KBM-7 (cell line): Measurements from ENCODE around the gene PPP4R4.

Source experiments
- DNase-seq: peaks from one replicate; pipeline ENCODE4 v3.0.0-alpha.2; 2015
- in situ Hi-C: fragments of 300-500 bp; cut with MboI; formaldehyde crosslinking; loops from 2 replicates; pipeline ENCODE4 v1.14.3; 2020; ENCODE audit warnings: low sequenced_read_pairs, low pct_unique_long_range_greater_than_20kb, mixed read lengths

The PPP4R4 gene

GRCh38 chr14:94322648-94323570 is 148.8 kb downstream of the PPP4R4 start, which contains the start of gene SERPINA6:
Gene SERPINA6, minus strand, starts transcription at chr14:94323336. Its CDS starts 8,688 bp downstream, at chr14:94314648.
- in situ Hi-C loops: no loop called here
- DNase-seq: no peak

DNA sequence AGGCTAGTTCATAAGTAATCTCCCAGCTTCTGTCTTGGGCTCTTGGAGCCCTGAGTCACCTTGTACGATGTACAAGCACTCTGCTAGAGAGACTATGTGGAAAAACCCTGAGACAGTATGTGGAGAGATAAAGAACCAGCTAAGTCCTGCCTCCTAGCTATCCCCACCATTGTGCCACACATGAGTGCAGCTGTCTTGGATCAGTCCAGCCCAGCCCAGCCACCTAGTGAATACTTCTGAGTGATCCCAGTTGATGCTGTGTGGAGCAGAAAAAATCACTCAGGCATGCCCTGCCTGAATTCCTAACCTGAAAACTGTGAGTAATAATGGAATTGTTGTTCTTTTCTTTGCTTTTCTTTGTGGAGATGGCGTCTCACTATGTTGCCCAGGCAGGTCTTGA is 154.1 kb downstream of the PPP4R4 start:
- DNase-seq: no peak
- in situ Hi-C loops: no loop called here
